IPS DF 19.7 (cell line): ENCODE data around the gene SLC6A3.
"Not testable (repeated sequence)": the region's sequence is repeated elsewhere in the genome, so short reads cannot be mapped to it uniquely, and the experiment has no call there.

Experiments
- DNase-seq: peaks from one replicate; pipeline ENCODE4 v3.0.0-alpha.2; 2013; ENCODE audit warnings: low read depth, low spot score

The SLC6A3 gene

DNA sequence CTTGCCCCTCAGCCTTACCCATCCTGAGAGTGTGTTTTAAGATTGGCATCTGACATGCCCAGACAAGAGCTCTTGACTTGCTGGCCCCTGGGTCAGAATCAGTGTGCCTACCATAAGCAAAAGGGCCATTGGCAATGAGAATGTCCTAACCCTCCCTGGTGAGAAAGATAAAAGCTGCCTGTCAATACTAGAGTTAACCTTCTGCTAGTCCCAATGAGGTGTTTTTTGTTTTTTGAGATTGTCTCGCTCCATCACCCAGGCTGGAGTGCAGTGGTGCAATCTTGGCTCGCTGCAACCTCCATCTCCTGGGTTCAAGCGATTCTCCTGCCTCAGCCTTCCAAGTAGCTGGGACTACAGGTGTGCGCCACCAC, 73.3 kb downstream of the SLC6A3 start:
- DNase-seq, result not testable (repeated sequence)

DNA sequence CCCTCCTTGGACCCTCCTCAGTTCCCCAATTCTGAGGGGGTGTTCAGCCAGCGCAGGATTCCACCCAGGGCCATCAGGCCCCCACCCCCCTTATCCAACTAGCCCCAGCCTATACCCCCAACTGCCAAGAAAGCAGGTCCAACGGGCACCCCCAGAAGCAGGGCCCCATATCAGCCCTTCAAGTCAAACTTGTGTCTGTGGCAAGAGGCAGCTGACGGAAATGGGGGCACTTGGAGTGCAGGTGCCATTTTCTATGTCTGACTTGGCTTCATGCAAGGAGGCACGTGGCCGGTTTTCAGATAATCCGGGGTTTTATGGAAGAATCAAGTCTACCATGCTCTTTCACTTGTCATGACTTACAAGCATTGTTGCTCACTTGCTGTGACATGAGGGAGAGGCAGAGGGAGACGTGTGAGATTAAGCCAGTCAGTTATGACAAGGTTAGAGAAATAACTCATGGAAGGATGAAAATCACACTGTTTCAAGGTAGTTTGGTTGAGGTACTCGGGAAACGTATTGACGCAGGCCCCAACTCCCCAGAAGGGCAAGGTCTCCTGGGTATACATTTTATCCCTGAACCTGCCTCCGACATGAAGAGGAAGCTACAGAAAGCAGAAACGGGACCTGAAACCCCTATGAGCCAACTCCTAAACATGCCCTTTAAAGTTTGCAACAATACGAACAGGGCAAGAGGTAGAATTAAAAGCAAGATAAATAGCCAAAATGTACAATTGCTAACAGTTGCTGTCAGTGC, 73.8 kb downstream of the SLC6A3 start:
- DNase-seq, result no peak

DNA sequence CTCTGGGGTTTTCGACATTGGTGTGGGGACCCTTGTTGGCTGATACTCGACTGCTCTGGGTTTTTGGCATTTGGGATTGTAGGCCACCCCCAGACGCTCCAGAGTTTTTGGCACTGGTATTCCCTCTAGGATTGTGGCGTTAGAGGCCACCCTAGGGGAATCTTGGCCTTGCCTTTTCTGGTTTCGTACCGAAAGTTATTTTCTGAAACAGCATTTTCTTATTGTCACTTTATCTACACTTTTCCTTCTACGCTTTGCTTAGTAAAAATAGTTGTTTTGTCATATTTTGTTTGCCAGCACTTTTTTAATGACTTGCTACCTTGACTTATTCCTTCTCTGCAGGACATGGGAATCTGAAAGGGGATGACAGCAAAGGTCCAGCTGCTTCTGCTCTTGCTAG, 75.2 kb downstream of the SLC6A3 start:
- DNase-seq, result no peak

DNA sequence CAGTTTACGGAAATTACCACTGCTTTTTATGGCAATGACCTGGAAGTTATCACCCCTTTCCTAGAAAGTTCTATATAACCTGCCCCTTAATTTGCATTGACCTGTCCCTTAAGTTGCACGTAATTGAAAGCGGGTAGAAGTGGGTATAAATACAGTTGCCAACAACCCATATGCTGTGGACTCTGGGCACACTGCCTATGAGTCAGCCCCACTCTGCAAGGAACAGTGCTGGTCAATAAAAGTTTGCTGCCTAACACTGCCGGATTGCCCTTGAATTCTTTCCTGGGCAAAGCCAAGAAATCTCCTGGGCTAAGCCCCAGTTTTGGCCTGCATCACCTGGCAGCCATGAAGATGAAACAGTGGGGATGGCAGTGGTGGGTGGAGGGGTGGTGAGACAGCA, 76.5 kb downstream of the SLC6A3 start:
- no peak for DNase-seq

DNA sequence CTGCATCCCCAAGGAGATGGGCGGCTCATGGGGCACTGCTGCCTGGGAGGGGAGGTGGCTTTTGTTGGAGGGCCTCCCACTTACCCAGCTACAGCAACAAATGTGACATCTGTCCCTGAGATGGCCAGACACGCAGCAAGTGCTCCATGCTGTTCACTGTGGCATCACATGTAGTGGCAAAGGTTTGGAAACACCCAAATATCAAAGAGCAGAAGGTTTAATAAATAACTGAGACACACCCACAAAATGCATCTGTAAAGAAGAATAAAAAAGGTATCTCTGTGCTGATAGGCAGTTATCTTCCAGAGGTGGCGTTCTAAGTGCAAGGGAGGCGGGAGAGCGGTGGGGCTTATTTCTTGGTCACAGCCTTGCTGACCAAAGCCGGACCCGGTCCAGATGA, 77.0 kb downstream of the SLC6A3 start:
- DNase-seq, result no peak

DNA sequence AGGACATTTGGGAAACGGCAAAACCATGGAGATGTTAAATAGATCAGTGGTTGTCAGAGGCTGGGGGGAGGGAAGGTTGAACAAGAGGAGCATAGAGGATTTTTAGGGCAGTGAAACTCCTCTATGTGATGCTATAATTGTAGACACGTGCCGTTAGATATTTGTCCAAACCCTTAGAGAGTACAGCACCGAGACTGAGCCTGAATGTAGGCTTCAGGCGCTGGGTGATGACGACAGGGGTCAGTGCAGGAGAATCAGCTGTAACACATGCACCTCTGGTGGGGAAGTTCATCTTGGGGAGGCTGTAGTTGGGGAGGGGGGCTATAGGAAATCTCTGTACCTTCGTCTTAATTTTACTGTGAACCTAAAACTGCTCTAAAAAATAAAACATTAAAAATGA, 78.1 kb downstream of the SLC6A3 start:
- DNase-seq, result no peak

DNA sequence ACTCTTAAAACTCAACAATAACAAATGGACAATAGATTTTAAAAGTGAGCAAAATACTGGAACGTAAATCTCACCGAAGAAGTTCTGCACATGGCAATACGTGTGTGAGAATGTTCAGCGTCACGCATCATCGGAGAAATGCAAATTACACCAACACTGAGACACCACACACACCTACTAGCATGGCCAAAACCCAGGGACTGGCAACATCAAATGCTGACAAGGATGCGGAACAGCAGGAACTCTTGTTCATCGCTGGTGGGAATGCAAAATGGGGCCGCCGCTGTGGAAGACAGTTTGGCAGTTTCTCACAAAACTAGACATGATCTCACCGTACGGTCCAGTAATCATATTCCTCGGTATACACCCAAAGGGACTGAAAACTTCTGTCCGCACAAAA, 78.7 kb downstream of the SLC6A3 start:
- DNase-seq, result no peak

DNA sequence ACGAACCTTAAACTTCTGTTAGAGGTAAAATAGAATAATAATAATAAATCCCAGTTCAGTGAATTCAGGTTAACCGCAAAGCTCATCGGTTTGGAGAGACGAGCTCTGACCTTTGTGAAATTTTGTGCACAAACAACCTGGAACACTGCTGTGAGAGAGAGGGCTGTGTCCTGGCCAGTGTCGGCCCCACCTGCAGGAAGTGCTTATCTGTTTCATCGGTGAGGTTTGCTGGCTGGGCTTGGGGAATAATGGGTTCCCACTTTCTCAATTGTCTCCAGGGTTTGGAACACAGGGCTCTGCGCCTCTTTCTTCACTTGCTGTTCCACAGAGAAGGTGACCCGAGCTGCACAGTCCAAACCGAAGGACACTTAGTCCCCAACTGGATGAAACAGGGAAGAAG, 81.0 kb downstream of the SLC6A3 start:
- no peak for DNase-seq

DNA sequence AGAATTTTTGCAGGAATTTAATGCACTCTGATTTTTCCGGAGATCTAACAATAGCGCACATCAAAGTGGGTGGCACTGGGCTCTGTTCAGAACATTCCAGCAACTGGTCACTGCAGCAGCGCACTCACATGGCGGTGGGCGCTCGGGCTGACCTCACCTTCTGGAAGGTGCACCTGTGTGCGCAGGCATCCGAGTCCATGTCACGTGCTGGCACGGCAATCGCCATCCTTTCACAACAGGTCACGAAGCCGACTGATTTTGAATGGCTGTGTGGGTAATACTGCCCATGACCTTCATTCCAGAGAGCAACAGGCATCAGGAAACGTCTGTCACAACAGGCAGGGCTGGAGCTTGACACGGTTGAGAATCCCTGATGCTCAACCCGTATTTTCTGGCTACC, 81.7 kb downstream of the SLC6A3 start:
- no peak for DNase-seq

DNA sequence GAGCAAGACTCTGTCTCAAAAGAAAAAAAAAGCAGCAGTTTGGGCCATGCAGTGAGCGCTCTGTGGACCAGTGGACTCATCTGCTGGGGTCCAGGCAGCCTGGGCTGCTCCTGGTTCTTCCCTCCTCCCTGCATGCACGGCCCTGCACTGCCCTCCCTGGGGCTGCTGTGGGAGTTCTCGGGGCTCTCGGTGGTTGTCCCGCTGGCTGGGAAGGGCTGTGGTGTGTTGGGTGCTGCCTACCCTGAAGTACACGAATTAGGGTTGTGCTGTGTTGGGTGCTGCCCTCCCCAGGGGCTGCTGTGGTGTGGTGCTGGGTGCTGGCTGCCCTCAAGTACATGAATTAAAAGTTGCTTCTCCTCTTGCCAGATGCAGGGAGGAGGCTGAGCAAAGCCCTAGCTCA, 82.1 kb downstream of the SLC6A3 start:
- DNase-seq, result no peak

DNA sequence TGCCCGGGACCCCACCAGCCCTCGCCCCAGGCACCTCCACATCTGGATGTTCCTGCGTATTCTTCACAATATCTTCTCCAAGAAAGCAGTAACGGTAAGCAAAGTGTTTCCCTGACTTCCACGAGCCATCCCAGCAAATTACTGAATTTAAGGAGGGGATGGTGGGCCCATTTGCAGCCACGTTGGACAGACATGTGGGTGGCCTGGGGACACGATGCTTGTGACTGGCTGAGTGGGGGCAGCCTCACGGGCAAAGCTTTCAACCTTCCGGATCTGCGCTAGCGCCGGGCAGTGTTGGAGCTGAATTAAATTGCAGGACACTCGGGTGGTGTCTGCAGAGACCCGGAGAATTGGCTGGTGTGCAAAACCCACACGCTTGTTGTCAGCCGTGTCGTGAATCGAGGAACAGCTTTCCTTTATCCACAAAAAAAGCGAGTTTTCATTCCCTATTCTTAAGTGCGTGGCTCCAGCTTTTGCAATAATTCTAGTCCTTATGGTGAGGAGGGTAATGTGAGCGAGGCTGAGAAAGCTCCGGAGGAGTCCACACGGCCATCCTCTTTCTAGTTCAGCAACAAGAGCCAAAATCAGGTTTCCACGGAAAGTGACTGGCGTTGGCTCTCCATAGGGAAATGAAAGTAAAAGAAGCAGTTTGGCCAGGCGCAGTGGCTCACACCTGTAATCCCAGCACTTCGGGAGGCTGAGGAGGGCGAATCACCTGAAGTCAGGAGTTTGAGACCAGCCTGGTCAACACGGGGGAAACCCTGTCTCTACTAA, 82.8 kb downstream of the SLC6A3 start:
- no peak for DNase-seq

DNA sequence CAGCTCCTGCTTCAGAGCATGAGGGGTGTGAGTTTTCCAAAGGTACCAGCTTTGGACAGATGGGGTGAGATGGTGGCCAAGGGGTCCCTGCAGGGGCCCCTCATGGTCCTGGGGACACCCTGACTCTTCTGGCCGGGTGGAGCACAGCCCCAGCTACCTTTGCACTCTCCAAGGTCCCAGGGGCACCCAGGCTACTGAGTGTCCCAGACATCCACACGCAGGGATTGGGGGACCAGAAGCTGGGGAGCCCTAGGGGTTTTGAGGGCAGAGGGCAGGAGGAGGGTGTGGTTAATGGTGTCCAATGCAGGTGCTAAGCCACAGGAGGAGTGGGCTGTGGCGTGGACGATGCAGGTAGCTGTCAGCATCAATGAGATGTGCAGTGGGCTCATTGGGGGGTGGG, 84.4 kb downstream of the SLC6A3 start:
- no peak for DNase-seq

DNA sequence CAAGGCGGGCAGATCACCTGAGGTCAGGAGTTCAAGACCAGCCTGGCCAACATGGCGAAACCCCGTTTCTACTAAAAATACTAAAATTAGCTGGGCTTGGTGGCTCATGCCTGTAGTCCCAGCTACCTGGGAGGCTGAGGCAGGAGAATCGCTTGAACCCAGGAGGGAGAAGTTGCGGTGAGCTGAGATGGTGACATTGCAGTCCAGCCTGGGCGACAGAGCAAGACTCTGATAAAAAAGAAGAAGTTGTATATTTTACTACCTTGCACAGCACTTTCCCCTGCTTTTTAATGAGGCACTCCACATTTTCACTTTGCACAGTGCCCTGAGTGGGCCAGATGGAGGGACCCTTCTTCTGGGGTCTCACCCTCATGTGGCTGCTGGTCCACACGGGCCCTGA, 84.9 kb downstream of the SLC6A3 start:
- not testable (repeated sequence) for DNase-seq

DNA sequence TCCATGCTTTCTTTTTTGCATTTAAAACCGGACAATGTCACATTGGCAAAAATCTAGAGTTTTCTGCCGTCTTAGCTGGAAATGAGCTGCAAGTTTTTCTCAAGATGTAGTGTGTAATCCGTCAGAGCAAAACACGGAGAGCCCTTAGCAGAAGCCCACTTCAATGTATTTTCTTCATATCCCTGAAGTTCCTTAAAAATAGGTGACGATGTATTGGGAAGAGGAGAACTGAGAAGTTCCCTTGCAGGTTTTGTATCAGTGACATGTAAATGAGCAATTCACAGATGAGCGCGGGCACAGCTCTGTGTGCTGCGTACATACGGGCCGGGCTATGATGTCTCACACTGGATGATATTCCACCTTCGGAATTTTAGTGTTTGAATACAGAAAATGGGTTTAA, 85.5 kb downstream of the SLC6A3 start:
- no peak for DNase-seq

DNA sequence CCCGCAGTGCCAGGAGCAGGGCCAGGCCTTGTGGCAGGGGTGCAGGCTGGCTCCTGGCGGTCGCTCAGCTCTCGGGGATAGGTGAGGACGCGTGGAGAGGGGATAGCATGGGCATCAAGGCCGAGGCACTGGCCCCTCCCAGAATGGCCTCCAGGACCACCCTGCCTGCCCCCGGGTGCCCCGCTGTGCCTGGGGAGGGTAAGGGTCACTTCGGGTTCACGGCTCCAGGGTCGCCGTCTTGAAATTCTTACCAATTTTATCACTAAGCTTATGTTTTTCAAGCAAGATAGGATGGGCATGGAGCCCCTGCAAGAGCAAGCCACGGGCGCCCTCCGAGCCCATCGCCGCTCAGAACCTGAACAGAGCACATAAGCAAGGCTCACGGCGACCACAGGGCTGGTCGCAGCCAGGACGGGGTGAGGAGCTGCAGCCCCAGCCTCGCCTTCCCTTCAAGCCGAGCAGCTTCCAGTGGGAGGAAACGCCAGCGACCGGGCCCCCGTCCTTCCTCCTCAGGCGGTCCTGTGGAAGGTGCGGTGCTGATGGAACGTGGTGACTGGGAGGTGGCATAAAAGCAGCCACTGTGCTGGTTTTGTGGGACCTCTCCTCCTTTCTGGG, 86.1 kb downstream of the SLC6A3 start:
- DNase-seq, result no peak

DNA sequence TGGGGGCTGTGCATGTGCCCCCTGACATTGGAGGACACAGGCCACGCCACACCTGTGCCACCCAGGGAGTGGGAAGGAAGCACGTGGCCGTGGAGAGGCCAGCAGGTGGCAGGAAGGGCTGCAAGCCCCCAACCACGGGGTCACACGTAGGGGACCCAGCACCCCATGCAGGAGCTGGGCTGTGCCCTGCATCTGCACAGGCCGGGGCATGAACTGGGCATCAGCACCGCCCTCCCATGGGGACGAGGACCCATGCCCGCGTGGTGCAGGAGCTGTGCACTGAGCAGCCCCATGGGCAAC, 86.6 kb downstream of the SLC6A3 start:
- no peak for DNase-seq

DNA sequence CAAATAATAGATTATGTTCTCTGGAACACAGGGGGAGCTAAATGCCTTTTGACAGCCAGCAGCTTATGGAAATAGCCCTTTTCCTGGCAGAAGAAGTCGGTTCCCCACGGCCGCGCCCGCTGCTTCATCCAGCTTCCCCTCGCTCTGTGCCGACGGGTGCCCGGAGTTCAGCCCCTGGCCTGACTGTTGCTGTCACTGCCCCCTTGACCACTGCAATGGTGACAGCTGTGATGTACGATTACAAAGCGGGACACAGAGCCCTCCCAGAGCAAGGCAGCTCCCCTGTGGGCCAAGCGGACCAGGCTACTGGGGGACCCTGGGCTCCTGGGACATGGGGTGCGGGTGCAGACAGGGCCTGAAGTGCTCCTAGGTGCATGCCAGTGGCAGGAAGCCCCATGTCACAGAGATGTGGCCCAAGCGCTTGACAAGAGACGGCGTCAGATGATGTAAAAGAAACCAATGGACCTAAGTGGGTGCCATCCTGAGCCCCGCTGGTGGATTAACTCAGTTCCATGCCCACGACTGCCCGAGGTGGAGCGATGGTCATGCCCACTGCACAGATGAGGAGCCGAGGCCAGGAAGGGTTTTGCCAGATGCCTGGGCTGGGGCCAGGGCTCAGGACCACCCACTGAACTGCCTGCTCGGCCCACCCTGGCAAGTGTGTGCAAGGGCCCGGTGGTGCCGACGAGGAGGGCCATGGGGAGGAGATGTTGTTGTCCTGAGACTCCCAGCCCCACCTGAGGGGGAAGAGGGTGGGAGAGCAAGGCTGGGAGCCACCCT, 87.1 kb downstream of the SLC6A3 start:
- no peak for DNase-seq

DNA sequence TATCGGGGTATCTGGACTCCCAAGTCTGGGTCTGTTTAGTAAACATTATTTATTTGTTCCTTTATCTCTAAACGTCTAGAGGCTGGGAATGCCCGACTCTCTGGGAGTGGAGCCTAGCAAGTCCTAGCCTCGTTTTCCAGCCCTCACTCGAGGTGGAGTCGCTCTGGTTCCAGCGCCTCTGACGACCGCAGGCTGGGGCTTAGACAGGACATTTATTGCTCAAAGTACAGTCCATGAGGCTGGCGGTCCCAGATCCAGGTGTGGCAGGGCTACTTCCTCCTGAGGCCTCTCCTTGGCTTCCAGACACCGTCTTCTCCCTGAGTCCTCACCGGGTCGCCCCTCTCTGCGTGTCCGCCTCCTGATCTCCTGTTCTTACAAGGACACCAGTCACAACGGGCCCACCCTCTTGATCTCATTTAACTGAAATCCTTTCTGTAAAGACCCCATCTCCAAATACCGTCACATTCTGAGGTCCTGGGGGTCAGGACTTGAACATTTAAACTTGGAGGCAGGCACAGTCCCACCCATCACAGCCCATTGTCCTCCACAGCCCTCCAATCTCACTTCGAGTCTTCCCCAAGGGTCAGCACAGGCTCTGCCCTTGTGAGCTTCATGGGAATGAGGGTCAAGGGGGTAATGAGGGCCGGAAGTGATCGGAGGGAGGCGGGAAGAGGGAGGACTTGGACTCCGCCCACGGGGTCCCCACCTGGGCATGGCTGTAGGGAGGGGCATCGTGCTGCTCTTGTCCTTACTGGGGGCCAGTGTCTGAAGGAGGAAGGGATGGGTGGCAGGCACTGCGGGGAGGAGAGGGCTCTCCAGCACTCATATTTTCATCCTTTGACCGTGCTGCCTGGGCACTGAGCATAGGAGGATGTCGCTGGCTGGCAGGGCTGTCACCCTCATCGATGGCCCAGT, 88.1 kb downstream of the SLC6A3 start:
- no peak for DNase-seq

DNA sequence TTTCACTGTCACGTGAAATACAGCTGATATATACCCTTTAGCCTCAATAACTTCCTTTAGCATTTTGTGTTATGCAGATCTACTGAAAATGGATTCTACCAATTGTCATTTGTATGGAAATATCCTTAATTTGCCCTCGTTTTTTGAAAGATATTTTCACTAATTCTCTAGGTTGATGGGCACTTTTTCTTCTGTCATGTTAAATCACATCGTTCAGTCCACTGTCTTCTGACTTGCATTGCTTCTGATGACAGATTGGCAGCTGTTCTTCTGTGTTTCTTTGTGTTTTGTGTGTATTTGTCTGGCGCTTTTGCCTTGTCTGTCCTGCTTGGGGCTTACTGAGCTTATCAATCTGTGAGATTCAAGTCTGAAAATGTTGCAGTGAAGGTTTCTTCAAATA, 90.7 kb downstream of the SLC6A3 start:
- no peak for DNase-seq

DNA sequence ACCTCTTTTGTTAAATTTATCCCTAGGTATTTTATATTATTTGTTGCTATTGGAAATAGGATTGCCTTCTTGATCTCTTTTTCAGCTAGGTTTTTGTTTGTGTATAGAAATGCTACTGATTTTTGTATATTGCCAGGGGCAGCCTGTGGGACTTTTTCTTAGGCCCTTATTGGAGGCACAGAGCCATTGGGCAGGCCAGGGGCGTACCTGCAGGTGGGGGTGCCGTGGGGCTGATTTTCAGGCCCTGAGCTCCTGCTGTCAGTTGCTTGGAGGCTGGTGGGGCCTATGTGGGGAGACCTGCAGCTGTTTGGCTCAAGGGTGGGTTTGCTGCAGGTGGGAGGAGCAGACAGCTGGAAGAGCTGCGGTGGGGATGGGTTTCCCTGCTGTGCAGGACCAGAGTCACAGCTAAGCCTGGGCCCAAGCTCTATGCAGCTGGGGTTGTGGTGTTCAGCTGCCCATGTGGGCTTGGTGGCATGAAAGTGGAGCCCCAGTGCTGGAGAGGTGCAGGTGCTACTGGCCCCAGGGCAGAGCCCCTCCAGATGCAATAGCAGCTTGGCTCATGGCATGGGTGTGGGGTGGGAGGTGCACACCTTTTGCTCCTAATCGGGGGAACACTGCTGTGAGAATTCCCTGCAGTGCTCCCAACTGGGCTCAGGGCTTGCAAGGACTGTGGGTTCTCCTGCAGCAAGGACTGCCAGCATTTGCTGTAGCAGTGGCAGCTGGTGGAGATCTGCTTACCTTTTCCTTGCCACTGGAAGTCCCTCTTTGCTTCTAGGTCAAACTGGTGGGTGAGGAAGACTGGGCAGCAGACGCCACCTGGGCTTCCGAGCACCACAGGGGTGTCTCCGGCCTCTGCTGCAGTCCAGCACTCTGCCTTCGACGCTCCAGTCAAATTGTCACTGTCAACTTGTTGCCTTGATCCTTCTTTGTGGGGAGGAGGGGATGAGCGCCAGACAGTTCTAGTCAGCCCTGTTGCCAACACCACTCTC, 92.7 kb downstream of the SLC6A3 start:
- no peak for DNase-seq
